ENCODE data around the gene TERC.
"Not testable (repeated sequence)": the region's sequence is repeated elsewhere in the genome, so short reads cannot be mapped to it uniquely, and the experiment has no call there.

Gene TERC

GRCh38 chr3:169771497-169772304 is 6.8 kb upstream of the TERC start:
- DNase-seq: peak; percentile 78

- peak; percentile 59 for DNase-seq
These were observed 4.7 kb upstream of the TERC start, which contains the start of gene ACTRT3 for GRCh38 chr3:169769287-169770181. Gene ACTRT3, minus strand, starts transcription at chr3:169769561. Its CDS starts 41 bp downstream, at chr3:169769520.

- DNase-seq: no peak
These were observed 463 bp downstream of the TERC start for GRCh38 chr3:169764312-169764881.

DNA sequence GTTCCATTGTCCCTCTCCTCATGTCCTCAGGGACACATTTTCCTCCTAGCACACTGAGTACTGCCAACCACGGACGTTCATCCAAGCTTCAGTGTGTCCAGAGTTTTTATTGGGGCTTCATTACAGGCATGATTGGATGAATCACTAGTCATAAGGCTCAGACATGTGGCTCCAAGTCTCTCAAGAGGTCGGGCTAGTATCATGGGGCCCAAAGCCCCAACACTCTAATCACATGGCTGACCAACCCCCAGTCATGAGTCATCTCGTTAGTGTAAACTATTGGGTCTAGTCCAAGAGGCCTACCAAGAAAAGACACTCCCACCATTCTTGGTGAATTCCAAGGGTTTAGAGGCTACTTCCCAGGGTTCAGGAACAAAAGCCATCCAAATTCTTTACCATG is 4.4 kb downstream of the TERC start:
- DNase-seq: no peak

GRCh38 chr3:169759256-169759655 is 5.6 kb downstream of the TERC start:
- no peak for DNase-seq

- DNase-seq: no peak
These were observed 6.4 kb downstream of the TERC start for GRCh38 chr3:169758359-169758994.

DNA sequence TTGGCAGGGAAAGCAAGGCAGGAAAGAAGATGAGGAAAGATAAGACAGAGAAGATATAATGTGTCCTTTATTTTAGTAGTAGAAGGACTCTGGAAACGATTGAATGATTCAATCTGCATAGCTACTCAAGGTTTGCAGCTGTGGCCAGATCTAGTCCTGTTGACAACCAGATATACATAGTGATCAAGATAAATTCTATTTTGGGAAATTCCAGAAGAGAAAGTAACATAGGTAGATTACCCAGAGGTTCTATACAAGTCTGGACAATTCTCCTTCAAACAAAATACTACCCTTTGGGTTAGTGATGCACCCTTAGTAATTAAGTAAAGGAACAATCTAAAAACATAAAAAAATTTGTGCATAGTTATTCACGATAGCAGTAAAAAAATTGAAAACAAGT is 9.4 kb downstream of the TERC start:
- no peak for DNase-seq

DNA sequence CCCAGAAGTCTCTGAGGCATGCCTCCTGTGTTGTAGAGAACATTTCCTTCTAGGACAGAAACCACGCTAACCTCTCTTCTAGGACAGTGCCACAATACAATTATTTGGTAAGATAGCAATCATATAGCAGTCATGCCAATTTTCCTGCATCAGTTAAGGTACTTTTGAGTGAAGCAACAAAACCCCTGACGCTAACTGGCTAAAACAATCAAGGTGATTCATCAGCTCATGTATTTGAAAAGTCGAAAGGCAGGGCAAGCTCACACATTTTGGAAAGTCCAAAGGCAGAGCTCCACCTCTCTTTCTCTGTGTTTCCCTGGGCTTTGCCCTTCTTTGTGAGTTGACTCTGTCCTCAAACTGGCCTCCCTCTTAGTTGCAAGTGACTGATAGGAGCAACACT is 10.1 kb downstream of the TERC start:
- no peak for DNase-seq

- DNase-seq: no peak
These were observed 13.0 kb downstream of the TERC start for GRCh38 chr3:169751875-169752274.

DNA sequence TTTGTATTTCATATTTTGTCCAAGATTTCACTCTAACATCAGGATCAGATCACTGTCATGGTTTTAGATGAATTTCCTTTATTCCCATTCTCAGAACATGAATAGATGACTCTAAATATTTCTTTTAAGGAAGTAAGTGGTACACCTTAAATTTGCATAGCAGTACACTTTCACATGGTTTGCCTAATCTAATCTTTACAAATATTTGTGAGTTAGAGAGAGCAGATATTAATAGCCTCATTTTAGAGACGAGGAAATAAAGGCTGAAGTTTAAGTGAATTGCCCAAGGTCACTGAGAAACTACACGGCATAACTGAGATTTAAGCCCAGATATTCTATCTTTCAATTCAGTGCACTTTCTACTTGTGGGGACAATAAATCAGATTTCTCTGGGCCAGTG is 14.2 kb downstream of the TERC start:
- DNase-seq: no peak

DNA sequence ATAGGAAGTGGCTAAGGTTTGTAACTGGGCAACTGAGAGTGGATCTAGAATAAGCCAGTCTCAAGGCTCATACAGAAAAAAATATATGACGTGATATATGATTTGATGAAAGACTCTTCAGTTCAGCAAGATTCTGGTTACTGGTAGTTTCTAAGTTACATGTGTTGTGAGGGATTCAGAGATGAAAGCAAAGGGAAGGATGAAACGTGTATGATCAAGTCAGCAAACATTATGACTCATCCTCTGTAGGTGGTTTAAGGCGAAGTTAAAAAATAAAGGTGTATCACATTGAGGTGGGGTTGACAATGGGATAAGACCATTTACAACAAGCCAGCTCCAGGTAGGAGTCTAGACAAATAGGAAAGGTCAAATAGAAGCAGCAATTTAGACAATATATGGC is 16.2 kb downstream of the TERC start:
- no peak for DNase-seq

DNA sequence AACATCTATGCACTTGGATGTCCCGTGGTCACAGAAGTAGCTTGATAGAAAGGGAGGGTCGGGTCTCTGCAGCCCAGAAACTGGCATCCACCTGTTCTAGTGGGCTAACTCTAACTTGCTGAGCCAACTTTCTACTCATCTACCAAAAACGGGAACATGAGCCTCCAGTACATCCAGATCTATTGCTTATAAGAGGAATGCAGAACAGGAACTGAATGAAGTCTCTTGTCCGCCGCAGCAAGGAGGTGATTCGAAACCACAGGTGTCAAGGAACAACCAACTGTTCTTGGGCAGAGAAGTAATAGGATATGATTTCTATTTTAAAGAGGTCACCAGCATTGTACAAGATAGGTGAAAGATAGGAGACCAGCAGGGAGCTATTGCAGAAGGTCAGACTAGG is 17.9 kb downstream of the TERC start:
- no peak for DNase-seq

DNA sequence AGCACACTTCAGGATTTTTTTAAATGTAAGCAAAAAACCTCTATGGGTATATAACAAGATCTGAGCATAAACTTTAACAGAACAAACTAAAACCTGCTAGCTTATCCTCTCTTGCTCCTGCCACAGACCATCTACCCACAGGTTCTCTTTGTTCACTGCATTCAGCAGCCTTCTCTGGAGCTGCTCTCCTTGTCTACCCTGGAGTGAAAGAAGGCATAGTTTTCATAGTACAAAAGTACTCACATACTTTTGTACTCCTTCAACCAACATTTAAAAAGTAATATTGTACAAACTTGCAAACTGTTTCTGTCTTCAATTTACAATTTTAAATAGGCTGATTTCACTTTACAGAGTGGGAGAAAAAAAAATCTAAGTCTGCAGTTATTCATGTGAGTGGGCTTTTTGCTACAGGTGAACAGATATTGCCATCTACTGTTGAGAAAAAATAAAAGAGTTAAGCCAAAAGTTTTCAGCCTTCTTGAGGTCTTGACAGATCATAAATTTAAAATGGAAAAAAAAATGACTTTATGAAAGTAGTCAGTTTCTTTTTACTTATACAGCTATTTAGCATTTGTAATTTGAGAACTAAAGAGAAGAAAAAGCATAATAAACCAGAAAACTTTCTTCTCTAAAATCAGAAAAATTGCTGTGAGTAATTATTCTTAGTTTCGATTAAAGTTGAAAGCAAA is 20.4 kb downstream of the TERC start:
- no peak for DNase-seq

- DNase-seq: no peak
These were observed 25.8 kb downstream of the TERC start for GRCh38 chr3:169739067-169739466.

- not testable (repeated sequence) for DNase-seq
These were observed 33.0 kb downstream of the TERC start for GRCh38 chr3:169731857-169732256.

DNA sequence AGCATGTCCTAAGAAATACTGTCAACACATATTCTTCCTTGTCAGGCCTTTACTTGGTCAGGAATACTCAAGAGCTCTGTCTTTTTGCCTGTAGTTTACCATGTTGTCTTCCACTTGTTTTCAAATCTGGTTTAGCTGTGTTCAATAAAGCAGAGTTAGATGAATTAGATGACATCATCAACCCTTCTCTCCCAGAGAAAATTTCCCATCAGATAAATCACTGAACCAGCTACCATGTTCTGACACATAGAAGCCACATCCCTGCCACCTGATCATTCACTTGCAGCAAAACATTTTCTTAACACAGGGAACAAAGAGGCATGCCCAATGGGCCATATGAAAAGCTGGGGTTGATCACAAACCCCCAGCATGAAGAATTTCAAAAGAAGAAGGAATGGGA is 42.1 kb downstream of the TERC start:
- DNase-seq: no peak

DNA sequence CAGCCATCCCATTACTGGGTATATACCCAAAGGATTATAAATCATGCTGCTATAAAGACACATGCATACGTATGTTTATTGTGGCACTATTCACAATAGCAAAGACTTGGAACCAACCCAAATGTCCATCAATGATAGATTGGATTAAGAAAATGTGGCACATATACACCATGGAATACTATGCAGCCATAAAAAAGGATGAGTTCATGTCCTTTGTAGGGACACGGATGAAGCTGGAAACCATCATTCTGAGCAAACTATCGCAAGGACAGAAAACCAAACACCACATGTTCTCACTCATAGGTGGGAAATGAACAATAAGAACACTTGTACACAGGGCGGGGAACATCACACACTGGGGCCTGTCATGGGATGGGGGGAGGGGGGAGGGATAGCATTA is 46.4 kb downstream of the TERC start:
- DNase-seq: not testable (repeated sequence)

Measured in NCI-H524 treated with DMSO at 0.1 percent for 48 hours (cell line).